Measurements from ENCODE around the gene HBG1. TPM values are rescaled to one million over a fixed set of nuclear protein-coding genes. Genes with fewer than 3 reads are reported as not detected.
"Not testable (repeated sequence)": the region's sequence is repeated elsewhere in the genome, so short reads cannot be mapped to it uniquely, and the experiment has no call there.

HBG1 gene
- total RNA-seq, 1 donor from 2014 or later: 5.3 TPM

DNA sequence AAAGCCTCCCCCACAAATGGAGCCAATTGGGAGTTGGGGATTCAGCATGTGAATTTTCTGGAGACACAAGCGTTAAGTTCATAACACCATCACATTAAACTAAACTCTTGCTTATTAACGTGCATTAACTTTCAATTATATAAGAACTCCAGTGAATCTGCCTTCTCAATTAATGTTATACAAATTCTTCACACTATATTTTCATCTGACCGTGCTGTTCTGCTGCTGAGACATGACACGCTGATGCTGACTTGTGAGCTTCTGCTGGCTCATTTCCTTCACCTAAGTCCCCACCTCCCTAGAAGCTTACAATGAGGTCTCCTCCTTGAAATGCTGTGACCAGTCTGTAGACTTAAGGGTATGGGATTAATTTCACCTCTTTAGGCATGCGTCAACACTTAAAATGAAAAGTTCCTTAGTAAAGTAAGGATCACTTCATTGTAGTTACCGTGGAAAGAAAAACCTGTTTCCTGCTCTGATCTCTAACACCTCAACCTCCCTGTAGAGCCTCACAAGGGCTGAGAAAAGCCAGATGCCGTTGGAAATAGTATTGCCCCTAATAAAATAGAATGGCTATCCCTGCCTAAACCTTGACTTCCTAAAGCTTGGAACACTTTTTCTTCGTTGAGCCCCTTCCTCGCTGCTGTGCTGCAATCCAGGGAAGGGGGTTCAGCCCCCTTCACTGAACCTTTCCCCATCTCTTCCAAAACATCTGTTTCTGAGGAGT is 2.7 kb upstream of the HBG1 start:
- DNase-seq (ENCODE audit: low spot score): no peak
- intact Hi-C loops (cut with DNase I): no loop called here
- ATAC-seq: no peak

GRCh38 chr11:5251746-5252145 is 2.1 kb upstream of the HBG1 start:
- no peak for ATAC-seq
- no peak for DNase-seq (ENCODE audit: low spot score)
- intact Hi-C loops (cut with DNase I): no loop called here

DNA sequence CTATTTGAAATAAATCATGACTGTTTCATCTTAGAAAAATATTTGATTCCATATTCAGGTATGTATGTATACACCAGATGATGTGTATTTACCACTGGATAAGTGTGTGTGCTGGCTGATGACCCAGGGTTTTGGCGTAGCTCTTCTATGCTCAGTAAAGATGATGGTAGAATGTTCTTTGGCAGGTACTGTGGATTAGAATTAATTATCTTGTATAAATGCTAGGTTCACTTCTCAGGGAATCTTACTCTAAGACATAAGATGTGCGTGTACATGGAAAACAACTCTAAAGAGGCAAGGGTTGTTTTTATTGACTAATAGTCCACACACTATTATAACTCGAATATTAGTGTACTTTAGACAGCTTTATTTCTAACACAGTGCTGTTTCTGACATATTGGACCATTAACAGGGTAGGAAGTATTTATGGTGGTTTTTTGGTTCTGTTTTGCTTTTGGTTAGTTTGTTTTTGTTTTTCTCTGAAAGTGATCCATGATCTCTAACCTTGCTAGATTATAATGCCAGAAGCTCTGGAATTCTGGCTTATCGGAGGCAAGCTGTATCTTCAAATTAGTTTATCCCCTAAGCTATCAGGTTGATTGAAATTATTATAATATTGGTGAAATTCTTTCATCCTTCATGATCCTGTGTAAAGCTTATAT is 1.0 kb upstream of the HBG1 start:
- DNase-seq (ENCODE audit: low spot score) (no peak), ATAC-seq (no peak)
- intact Hi-C loops (cut with DNase I): no loop called here

- DNase-seq (ENCODE audit: low spot score); intact Hi-C loops (cut with DNase I); ATAC-seq: not testable (repeated sequence)
These were observed 1.2 kb downstream of the HBG1 start for GRCh38 chr11:5248498-5248897.

DNA sequence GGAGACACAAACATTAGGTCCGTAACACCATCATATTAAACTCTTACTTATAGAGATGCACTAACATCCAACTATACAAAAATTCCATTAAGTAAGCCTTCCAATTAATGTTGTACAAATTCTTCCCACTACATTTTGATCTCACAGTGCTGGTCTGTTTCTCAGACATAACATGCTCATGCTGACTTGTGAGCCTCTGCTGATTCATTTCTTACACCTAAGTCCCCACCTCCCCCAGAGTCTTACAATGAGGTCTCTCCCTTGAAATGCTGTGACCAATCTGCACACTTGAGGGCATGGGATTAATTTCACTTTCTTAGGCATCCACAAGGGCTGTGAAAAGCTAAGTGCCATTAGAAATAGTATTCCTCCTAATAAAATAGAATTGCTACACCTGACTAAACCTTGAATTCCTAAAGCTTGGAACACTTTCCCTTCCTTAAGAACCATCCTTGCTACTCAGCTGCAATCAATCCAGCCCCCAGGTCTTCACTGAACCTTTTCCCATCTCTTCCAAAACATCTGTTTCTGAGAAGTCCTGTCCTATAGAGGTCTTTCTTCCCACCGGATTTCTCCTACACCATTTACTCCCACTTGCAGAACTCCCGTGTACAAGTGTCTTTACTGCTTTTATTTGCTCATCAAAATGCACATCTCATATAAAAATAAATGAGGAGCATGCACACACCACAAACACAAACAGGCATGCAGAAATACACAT is 2.0 kb downstream of the HBG1 start:
- DNase-seq (ENCODE audit: low spot score): no peak
- no peak for ATAC-seq
- intact Hi-C loops (cut with DNase I): no loop called here

GRCh38 chr11:5246772-5247471 is 2.7 kb downstream of the HBG1 start:
- intact Hi-C loops (cut with DNase I): no loop called here
- DNase-seq (ENCODE audit: low spot score) (no peak), ATAC-seq (no peak)

- intact Hi-C loops (cut with DNase I): no loop called here
- DNase-seq (ENCODE audit: low spot score) (no peak), ATAC-seq (no peak)
These were observed 4.5 kb downstream of the HBG1 start for GRCh38 chr11:5245155-5245554.

GRCh38 chr11:5243816-5244180 is 5.9 kb downstream of the HBG1 start:
- ATAC-seq (no peak), DNase-seq (ENCODE audit: low spot score) (no peak)
- intact Hi-C loops (cut with DNase I): no loop called here

DNA sequence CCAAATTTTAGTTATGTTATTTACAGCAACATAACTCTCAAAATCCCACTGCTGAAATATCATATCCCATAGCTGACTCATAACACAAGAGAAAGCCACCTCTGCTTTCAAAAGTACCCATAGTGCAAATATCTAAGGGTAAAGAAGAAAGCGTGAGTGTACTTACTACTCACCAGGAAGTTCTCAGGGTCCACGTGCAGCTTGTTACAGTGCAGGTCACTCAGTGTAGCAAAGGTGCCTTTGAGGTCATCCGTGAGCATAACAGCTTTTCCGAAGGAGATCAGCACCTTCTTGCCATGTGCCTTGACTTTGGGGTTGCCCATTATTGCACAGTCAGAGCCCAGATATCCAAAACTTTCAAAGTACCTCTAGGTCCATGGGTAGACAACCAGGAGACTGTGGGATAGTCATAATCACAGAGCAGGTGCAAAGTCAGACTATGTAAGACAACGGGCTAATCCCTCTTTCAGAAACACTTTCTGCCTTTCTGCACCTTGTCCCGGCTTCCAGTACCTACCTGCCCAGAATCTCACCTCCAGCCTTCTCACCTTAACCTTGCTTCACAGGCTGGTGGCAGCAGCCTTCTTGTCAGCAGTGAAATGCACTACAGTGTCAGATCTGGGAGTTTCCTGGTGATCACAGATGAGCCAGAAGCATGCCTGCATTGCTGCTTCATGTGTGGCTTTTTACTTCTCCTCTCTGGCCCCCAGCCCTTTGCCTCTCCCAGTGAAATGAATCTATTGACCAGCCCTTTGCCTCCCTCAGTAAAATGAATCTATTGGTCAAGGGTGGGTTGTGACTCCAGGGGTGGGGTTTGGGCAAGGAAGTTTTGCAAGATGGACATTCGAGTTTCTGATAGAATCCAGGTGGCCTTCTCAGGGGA is 6.5 kb downstream of the HBG1 start:
- no peak for ATAC-seq
- DNase-seq (ENCODE audit: low spot score): no peak
- intact Hi-C loops (cut with DNase I): no loop called here

DNA sequence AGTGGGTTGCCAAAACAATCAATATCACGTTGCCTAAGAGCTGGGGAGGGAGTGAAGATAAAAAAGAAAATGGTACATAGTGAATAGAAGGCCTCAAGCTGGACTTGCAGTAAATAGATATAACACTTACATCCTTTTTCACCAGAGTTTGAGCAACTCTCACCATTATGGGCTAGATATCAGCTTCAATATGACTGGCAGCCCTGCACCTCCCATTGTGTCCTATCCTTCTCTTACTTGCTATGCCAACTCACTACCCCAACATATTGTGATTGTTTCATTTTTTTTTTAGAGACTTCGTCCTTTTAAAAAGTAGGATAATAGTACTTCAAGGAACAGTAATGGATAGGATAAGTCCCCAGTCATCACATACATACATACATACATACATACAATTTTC is 7.4 kb downstream of the HBG1 start:
- intact Hi-C loops (cut with DNase I): no loop called here
- DNase-seq (ENCODE audit: low spot score): no peak
- ATAC-seq: no peak

DNA sequence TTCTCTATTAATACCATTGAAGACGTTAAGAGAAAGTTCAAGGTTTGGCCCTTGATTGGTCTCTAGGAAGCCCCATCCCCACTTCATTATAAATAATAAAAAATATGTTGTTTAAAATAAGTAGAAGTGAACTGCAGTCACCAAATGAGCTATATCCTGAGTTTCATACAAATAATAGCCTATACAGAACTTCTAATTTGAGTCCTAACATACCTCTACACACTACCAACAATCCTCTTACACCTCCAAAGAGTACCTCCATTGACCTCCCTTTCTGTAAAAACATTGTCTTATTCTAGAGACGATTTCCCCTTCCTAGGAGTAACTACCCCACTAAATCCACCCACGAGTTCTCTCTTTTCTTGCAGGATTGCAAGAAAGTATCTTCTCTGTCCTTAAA is 8.2 kb downstream of the HBG1 start:
- ATAC-seq (no peak), DNase-seq (ENCODE audit: low spot score) (no peak)
- intact Hi-C loops (cut with DNase I): no loop called here

DNA sequence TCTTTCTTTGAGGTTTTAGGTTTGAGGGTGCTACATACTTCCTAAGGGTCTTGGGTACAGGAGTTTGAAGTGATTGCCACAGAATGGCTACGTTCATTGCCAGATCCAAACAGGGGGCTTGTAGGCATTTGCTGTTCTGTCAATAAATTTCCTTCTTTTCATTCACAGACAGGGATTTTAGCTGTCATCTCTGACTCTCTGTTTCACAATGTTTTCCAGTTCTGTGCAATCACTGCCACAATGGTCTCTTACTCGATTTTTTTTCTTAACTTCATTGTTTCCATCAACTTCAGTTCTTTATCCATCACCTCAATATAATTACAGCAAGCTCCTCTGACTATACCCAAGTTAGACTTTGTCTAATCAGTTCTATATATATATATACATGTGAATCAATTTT is 9.2 kb downstream of the HBG1 start:
- no peak for DNase-seq (ENCODE audit: low spot score)
- intact Hi-C loops (cut with DNase I): no loop called here
- no peak for ATAC-seq

- DNase-seq (ENCODE audit: low spot score): no peak
- ATAC-seq: no peak
- intact Hi-C loops (cut with DNase I): no loop called here
These were observed 9.6 kb downstream of the HBG1 start for GRCh38 chr11:5240056-5240455.

GRCh38 chr11:5239046-5239445 is 10.6 kb downstream of the HBG1 start:
- DNase-seq (ENCODE audit: low spot score) (no peak), ATAC-seq (no peak)
- intact Hi-C loops (cut with DNase I): no loop called here

DNA sequence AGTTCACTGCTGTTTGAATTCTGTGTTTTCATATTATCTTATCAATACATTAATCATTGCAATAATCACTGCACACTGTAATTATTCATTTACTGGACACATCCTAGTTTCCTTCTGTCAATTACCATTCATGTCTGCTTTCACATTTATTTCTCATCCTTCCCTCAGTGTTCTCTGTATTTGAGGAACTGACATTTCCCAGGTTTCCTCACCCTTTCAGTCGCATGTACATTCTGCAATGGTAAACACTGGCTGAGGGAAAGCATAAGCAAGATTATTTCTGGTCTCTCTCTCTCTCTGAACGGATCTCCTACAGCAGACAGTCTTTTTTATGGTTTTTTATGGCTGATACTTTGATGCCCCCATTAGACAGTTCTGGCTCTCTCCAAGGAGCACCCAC is 11.2 kb downstream of the HBG1 start:
- ATAC-seq (no peak), DNase-seq (ENCODE audit: low spot score) (no peak)
- intact Hi-C loops (cut with DNase I): no loop called here

DNA sequence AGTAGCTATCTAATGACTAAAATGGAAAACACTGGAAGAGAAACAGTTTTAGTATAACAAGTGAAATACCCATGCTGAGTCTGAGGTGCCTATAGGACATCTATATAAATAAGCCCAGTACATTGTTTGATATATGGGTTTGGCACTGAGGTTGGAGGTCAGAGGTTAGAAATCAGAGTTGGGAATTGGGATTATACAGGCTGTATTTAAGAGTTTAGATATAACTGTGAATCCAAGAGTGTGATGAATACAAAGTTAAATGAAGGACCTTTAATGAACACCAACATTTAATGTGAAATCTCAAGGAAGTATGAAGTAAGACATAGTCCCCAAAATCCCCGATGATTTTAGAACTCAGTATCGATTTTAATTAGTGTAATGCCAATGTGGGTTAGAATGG is 12.2 kb downstream of the HBG1 start:
- intact Hi-C loops (cut with DNase I): no loop called here
- DNase-seq (ENCODE audit: low spot score): no peak
- ATAC-seq: no peak

GRCh38 chr11:5235364-5236095 is 14.1 kb downstream of the HBG1 start:
- ATAC-seq: no peak
- intact Hi-C loops (cut with DNase I): no loop called here
- DNase-seq (ENCODE audit: low spot score): no peak

GRCh38 chr11:5234381-5234834 is 15.2 kb downstream of the HBG1 start, which contains the start of gene HBD:
HBD (minus strand) TSS chr11:5234483; CDS start chr11:5234433, 50 bp downstream.
- DNase-seq (ENCODE audit: low spot score) (no peak), ATAC-seq (no peak)
- intact Hi-C loops (cut with DNase I): no loop called here
